Measurements from ENCODE around the gene MUC21. TPM values are rescaled to one million over a fixed set of nuclear protein-coding genes. Genes with fewer than 3 reads are reported as not detected.
"Not testable (repeated sequence)": the region's sequence is repeated elsewhere in the genome, so short reads cannot be mapped to it uniquely, and the experiment has no call there.

The MUC21 gene
- total RNA-seq, 2 experiments from 2014 or later = not detected

DNA sequence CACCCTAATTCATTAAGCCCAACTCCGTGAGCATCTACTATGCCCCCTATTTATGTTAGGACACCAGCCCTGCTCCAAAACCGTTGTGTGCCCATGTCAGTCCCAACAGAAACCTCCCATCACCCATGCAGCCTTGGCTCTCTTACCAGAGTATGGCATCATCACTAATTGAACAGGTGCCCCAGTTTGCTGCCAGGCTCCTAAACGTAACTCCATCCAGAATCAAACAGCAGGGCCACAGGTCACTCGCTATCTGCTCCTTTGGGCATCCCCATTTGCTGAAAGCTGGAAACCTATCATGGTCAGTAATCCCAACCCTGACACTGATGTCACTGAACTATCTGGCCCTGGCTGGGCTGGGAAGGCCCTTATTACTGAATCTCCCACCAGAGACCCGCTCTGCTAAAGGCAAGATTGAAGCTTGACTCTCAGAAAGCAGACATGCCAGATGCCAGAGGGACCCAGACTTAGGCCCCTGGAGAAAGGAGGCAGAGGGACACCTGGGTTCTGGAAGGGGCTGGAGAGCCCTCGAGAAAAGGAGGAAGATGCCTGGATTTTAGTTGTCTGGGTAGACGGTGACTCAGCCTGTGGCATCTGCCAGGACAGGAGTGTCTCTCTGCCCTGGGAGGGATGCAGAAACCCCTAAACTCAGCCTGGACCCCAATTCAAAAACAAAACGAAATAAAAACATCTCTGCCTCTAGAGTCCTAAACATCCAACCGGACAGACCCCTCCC is 28.7 kb upstream of the MUC21 start:
- ATAC-seq (no peak), DNase-seq (no peak)
- Mint-ChIP-seq H3K27me3 (ENCODE audit: low read depth) (peaks cover 69% of the 10 kb centered on the region), H3K27ac (no peak overlapping the region), H3K36me3 (ENCODE audit: low read depth) (no peaks in the 10 kb centered on the region), H3K9me3 (ENCODE audit: insufficient read depth) (no peaks in the 10 kb centered on the region), H3K4me1 (ENCODE audit: low read depth) (peaks cover 9% of the 10 kb centered on the region), H3K4me3 (peak overlapping the region; percentile 58)
- ChIA-PET POLR2A (interaction anchor here (0.7 to 1.0 kb wide), 3 partner anchors 10 to 212 kb away, joined by 3 to 4 read pairs (median 4); partner anchors contain the start of gene VARS2), CTCF (interaction anchor here (0.9 to 1.8 kb wide), 4 partner anchors 8 to 133 kb away, joined by 3 to 8 read pairs (median 5); no protein-coding TSS in a partner anchor)

DNA sequence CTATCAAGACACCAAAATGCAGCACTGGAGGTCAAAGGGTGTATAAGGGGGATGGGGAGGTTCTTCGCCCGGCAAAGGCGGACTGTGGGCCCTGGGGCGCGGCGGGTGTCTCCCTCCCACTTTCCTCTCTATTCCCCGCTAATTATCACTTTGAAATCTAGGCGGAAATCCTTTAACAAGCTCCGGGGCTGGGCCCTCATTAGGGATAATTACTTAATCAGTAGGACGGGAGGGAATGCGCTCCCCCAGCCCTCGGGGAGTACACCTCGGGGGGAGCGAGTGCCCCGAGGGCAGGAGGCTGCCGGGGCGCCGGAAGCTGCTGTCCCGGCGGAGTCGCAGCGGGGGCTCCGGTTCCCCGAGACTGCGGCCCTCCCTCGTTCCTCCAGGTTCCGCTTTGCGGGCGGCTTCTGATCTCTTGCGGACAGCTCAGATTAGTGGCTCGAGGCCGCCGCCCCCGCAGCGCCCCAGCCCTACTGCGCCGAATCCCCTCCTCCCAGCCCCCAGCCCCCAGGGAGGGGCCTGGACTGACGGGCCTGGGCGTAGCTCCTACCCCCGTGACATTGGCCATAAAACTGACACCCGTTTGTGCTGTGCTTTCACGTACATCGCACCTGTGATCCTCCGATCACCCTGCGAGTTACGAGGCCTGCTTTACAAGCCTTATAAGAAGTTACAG is 28.0 kb upstream of the MUC21 start:
- Mint-ChIP-seq H3K4me1 (ENCODE audit: low read depth) (peaks cover 9% of the 10 kb centered on the region), H3K4me3 (peak overlapping the region; percentile 58), H3K36me3 (ENCODE audit: low read depth) (no peaks in the 10 kb centered on the region), H3K9me3 (ENCODE audit: insufficient read depth) (no peaks in the 10 kb centered on the region), H3K27ac (no peak overlapping the region), H3K27me3 (ENCODE audit: low read depth) (peaks cover 67% of the 10 kb centered on the region)
- DNase-seq (peak; percentile 69), ATAC-seq (peak; percentile 92)
- ChIA-PET CTCF (interaction anchor here (0.9 to 1.8 kb wide), 4 partner anchors 8 to 132 kb away, joined by 3 to 8 read pairs (median 5); no protein-coding TSS in a partner anchor), POLR2A (interaction anchor here (0.7 to 1.0 kb wide), 3 partner anchors 9 to 212 kb away, joined by 3 to 4 read pairs (median 4); partner anchors contain the start of gene VARS2)

DNA sequence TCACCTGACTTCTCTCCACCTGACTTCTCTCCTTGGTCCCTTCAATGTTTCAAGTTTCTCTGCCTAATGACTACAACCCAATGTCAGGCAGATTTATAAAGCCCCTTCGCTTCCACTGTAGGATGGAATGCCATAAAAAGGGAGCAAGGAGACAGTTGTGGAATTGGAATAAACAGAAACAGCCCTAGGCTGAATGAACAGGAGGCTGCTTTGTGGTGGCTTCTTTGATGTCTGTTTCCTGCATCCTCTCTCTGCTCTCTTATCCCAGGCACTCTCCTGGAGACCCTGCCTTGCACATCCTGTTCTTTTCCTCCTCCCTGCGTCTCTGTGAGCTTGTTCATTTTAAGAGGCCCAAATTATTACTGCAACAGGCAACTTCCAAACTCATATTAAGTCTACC is 25.8 kb upstream of the MUC21 start:
- Mint-ChIP-seq H3K9me3 (ENCODE audit: insufficient read depth) (no peaks in the 10 kb centered on the region), H3K27ac (no peak overlapping the region), H3K36me3 (ENCODE audit: low read depth) (no peaks in the 10 kb centered on the region), H3K4me1 (ENCODE audit: low read depth) (peaks cover 9% of the 10 kb centered on the region), H3K4me3 (no peak overlapping the region), H3K27me3 (ENCODE audit: low read depth) (peaks cover 50% of the 10 kb centered on the region)
- CTCF ChIA-PET = interaction anchor here (0.9 to 1.1 kb wide), 2 partner anchors 42 to 130 kb away, joined by 3 read pairs; no protein-coding TSS in a partner anchor
- no peak for DNase-seq
- POLR2A ChIA-PET = no interaction called here
- no peak for ATAC-seq

DNA sequence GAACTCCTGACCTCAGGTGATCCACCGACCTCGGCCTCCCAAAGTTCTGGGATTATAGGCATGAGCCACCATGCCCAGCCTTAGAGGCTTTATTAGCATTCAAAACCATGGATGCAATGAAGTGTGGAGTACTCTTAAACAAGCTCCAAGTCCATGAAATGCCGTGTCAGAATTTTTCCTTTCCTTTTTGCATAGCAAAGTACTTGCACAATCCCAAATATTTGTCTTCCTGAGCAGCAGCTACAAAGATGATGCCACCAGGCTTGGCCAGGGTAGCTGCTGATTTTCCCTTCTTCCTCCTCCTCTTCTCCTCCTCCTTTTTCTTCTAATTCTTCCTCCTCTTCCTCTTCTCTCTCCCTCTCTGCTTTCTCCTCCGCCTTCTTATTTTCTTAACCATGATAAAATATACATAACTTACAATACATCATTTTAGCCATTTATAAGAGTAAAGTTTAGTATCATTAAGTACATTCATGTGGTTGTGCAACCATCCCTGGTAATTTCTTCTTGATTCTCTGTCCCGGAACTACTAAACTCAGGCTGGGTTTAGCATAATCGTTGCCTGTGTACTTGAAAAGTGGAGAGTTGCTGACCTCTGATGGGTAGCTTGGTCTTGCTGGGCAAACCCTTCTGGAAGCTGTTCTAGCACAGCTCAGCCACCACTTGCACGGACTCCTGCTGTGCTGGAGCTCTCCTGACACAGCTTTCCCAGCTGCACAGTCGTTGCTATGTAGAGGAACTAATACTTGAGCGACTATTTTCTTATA is 22.4 kb upstream of the MUC21 start:
- DNase-seq = no peak
- Mint-ChIP-seq H3K27ac (no peak overlapping the region), H3K4me1 (ENCODE audit: low read depth) (peaks cover 26% of the 10 kb centered on the region), H3K9me3 (ENCODE audit: insufficient read depth) (no peaks in the 10 kb centered on the region), H3K36me3 (ENCODE audit: low read depth) (no peaks in the 10 kb centered on the region), H3K27me3 (ENCODE audit: low read depth) (peaks cover 51% of the 10 kb centered on the region), H3K4me3 (no peak overlapping the region)
- POLR2A ChIA-PET = no interaction called here
- no peak for ATAC-seq
- CTCF ChIA-PET = interaction anchor here (0.7 kb wide), 1 partner anchor 126 kb away, joined by 3 read pairs; no protein-coding TSS in a partner anchor

DNA sequence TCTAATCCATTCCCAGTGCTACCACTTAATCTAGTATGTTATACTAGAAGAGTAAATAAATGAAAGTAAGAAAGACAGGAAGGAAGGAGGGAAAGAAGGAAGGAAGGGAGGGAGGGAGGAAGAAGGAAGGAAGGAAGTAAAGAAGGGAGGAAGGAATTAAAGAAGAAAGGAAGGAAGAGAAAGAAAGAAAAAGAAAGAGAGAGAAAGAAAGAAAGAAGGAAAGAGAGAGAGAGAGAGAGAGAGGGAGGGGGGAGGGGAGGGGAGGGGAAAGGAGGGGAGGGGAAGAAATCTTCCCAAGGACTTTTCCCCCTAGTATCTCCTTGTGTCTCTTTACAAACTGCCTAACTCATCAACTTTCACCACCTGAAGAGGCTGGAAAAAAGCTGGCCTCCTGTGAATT is 20.8 kb upstream of the MUC21 start:
- ATAC-seq (no peak), DNase-seq (no peak)
- peaks cover 27% of the 10 kb centered on the region for H3K4me1 Mint-ChIP-seq (ENCODE audit: low read depth)
- POLR2A ChIA-PET = no interaction called here
- peaks cover 47% of the 10 kb centered on the region for H3K27me3 Mint-ChIP-seq (ENCODE audit: low read depth)
- no peaks in the 10 kb centered on the region for H3K36me3 Mint-ChIP-seq (ENCODE audit: low read depth)
- H3K9me3 Mint-ChIP-seq (ENCODE audit: insufficient read depth) = no peaks in the 10 kb centered on the region
- H3K27ac Mint-ChIP-seq = no peak overlapping the region
- no peak overlapping the region for H3K4me3 Mint-ChIP-seq
- CTCF ChIA-PET = no interaction called here

DNA sequence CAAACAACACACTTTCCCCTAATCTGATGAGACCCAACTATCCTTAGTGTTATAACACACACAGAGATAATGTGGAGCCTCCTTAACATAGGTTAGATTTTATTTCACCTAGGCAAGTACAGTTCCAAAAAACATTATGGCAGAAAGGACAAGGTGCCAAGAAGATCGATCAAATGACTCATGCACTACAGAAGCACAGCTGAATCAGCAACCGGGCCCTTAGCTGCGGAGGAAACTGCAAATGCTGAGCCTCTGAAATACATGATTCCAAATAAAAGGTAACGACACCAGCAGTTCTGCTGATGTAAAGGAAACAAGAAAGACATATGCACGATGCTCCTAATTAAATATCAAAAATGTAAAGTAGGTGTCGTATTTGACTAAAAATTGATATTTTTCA is 19.9 kb upstream of the MUC21 start:
- ATAC-seq = no peak
- ChIA-PET CTCF (no interaction called here), POLR2A (interaction anchor here (1.4 kb wide), 1 partner anchor 8 kb away, joined by 4 read pairs; no protein-coding TSS in a partner anchor)
- no peak for DNase-seq
- Mint-ChIP-seq H3K27me3 (ENCODE audit: low read depth) (peaks cover 41% of the 10 kb centered on the region), H3K4me3 (no peak overlapping the region), H3K27ac (no peak overlapping the region), H3K4me1 (ENCODE audit: low read depth) (peaks cover 27% of the 10 kb centered on the region), H3K9me3 (ENCODE audit: insufficient read depth) (no peaks in the 10 kb centered on the region), H3K36me3 (ENCODE audit: low read depth) (no peaks in the 10 kb centered on the region)

DNA sequence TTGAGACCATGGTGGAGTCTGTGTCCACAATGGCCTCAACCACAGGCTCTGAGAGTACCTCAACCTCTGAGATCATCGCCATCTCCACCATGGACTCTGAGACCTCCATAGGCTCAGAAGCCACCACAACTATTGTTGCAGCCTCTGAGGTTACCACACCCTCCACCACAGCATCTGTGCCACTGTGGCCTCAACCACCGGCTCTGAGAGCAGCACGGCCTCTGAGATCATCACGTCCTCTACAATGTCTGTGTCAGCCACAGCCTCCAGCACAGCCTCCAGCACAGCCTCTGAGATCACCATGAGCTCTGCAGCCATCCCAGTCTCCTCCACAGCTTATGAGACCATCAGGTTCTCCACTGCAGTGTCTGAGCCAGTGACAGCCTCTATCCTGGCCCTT is 19.4 kb upstream of the MUC21 start:
- DNase-seq (peak; percentile 41), ATAC-seq (peak; percentile 49)
- peaks cover 40% of the 10 kb centered on the region for H3K27me3 Mint-ChIP-seq (ENCODE audit: low read depth)
- H3K4me1 Mint-ChIP-seq (ENCODE audit: low read depth) = peaks cover 27% of the 10 kb centered on the region
- no peaks in the 10 kb centered on the region for H3K36me3 Mint-ChIP-seq (ENCODE audit: low read depth)
- no peak overlapping the region for H3K27ac Mint-ChIP-seq
- ChIA-PET POLR2A (interaction anchor here (1.4 kb wide), 1 partner anchor 9 kb away, joined by 4 read pairs; no protein-coding TSS in a partner anchor), CTCF (no interaction called here)
- H3K9me3 Mint-ChIP-seq (ENCODE audit: insufficient read depth) = no peaks in the 10 kb centered on the region
- no peak overlapping the region for H3K4me3 Mint-ChIP-seq

DNA sequence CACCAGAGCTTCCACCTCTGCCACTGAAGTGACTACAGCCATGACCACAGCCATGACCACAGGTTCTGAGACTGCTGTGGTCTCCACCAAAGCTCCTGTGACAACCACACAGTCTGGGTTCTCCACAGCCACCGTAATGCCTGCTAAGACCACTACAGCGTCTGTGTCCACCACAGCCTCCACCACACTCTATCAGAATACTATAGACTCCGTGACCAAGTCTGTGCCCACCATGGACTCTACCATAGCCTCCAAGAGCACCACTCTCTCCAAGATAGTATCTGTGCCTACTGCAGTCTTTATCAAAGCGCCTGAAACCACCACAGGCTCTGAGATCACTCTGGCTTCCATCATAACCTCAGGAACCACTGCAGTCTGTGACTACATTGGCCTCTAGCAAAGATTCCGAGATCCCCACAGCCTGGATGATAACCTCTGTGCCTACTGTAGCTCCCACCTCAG is 18.3 kb upstream of the MUC21 start:
- Mint-ChIP-seq H3K36me3 (ENCODE audit: low read depth) (no peaks in the 10 kb centered on the region), H3K27ac (no peak overlapping the region)
- peak; percentile 45 for ATAC-seq

DNA sequence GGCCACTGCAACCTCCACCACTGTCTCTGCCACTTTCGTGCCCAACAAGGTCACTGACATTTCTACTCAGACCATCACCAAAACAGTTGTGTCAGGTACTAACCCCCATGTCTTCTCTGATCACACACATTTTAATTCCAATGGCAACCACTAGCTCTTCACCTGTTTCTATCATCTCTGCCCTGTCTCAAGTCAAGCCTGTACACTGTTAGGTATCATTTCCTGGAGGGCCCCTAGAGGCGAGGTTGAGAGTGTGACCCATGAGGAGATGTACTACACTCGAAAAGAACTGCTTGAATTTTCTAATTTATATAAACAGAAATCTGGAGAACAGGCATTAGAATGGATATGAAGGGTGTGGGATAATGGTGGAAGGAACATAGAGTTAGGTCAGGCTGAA is 17.4 kb upstream of the MUC21 start:
- H3K27ac Mint-ChIP-seq = no peak overlapping the region

More for the DNA sequence above, 18.3 kb upstream of the MUC21 start:
- Mint-ChIP-seq H3K27me3 (ENCODE audit: low read depth) (peaks cover 36% of the 10 kb centered on the region), H3K4me3 (no peak overlapping the region), H3K4me1 (ENCODE audit: low read depth) (peaks cover 27% of the 10 kb centered on the region), H3K9me3 (ENCODE audit: insufficient read depth) (no peaks in the 10 kb centered on the region)
- peak; percentile 28 for DNase-seq
- ChIA-PET CTCF (interaction anchor here (1.0 kb wide), 1 partner anchor 22 kb away, joined by 3 read pairs; no protein-coding TSS in a partner anchor), POLR2A (interaction anchor here (1.4 kb wide), 1 partner anchor 10 kb away, joined by 4 read pairs; no protein-coding TSS in a partner anchor)

DNA sequence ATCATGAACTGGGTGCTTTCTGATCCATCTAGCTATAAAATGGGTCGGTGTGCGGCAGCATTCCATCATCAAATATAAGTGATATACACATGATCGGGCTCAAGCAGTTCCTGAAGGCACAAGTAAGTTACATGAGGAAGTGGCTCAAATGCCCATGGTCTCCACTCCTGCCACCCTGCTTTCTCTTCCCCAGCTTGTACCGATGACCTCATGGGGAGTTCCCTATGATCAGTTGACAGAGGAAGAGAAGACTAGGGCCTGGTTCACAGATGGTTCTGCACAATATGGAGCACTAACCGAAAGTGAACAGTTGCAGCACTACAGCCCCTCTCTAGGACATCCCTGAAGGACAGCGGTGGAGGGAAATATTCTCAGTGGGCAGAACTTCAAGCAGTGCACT is 14.3 kb upstream of the MUC21 start:
- CTCF ChIA-PET, DNase-seq: not testable (repeated sequence)

More for the DNA sequence above, 17.4 kb upstream of the MUC21 start:
- DNase-seq (no peak), ATAC-seq (peak; percentile 50)
- Mint-ChIP-seq H3K4me3 (no peak overlapping the region), H3K9me3 (ENCODE audit: insufficient read depth) (no peaks in the 10 kb centered on the region), H3K36me3 (ENCODE audit: low read depth) (no peaks in the 10 kb centered on the region), H3K4me1 (ENCODE audit: low read depth) (peaks cover 27% of the 10 kb centered on the region), H3K27me3 (ENCODE audit: low read depth) (peaks cover 33% of the 10 kb centered on the region)
- ChIA-PET POLR2A (no interaction called here), CTCF (interaction anchor here (1.3 kb wide), 1 partner anchor 19 kb away, joined by 3 read pairs; no protein-coding TSS in a partner anchor)

DNA sequence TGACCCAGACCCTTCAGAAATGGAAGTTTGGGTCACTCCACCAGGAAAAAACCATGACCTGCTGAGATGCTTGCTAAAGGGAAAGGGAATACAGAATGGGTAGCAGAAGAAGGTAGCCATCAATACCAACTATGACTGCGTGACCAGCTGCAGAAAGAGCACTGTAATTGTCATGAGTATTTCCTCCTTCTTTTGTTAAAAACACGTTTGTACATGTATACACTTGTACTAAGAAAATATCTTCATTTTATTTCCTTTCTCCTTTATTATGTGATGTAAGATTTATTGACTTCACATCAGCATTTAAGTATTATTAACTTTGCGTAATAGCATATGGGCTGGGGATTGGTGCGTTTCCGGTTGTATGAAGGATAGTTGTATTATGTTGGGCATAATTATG is 12.6 kb upstream of the MUC21 start:
- ChIA-PET POLR2A (no interaction called here), CTCF (no interaction called here)
- no peak overlapping the region for H3K4me3 Mint-ChIP-seq
- DNase-seq (no peak), ATAC-seq (no peak)
- no peaks in the 10 kb centered on the region for H3K9me3 Mint-ChIP-seq (ENCODE audit: insufficient read depth)
- H3K36me3 Mint-ChIP-seq (ENCODE audit: low read depth) = no peaks in the 10 kb centered on the region
- H3K4me1 Mint-ChIP-seq (ENCODE audit: low read depth) = peaks cover 3% of the 10 kb centered on the region
- H3K27ac Mint-ChIP-seq = no peak overlapping the region
- peaks cover 35% of the 10 kb centered on the region for H3K27me3 Mint-ChIP-seq (ENCODE audit: low read depth)

More for the DNA sequence above, 14.3 kb upstream of the MUC21 start:
- H3K9me3 Mint-ChIP-seq (ENCODE audit: insufficient read depth); H3K36me3 Mint-ChIP-seq (ENCODE audit: low read depth); ATAC-seq; POLR2A ChIA-PET; H3K27ac Mint-ChIP-seq; H3K4me3 Mint-ChIP-seq: not testable (repeated sequence)
- Mint-ChIP-seq H3K27me3 (ENCODE audit: low read depth) (peaks cover 45% of the 10 kb centered on the region), H3K4me1 (ENCODE audit: low read depth) (peaks cover 20% of the 10 kb centered on the region)
